ENCODE results near the gene STAG3. TPM values are rescaled to one million over a fixed set of nuclear protein-coding genes. Genes with fewer than 3 reads are reported as not detected.

Gene STAG3
- total and polyA plus RNA-seq, 8 donors, result 0.19 to 1.2 (median 0.98) TPM

- Histone ChIP-seq H3K27me3 (no peaks in the 10 kb centered on the region), H3K36me3 (no peaks in the 10 kb centered on the region), H3K9me3 (no peaks in the 10 kb centered on the region), H3K4me1 (no peaks in the 10 kb centered on the region), H3K4me3 (no peak overlapping the region), H3K27ac (no peak overlapping the region)
- ATAC-seq (no peak), DNase-seq (peak in 1 of 6 donors; percentile 23), FAIRE-seq (no peak)
- WGBS, 2 donors, result 77 to 84% methylated on average over 9 of the region's 9 CpGs
- intact Hi-C loops (cut with DNase I), result no loop called here
- TF ChIP-seq CTCF (IDR thresholded peaks at IDR 0.05), result no peak
These were observed 26.7 kb downstream of the STAG3 start for GRCh38 chr7:100204454-100204853.

- DNase-seq (peak in 1 of 6 donors; percentile 57), ATAC-seq (peak; percentile 28 to 65 (median 55)), FAIRE-seq (no peak)
- Histone ChIP-seq H3K27ac (no peak overlapping the region), H3K27me3 (no peaks in the 10 kb centered on the region), H3K36me3 (no peaks in the 10 kb centered on the region), H3K9me3 (no peaks in the 10 kb centered on the region), H3K4me3 (no peak overlapping the region), H3K4me1 (no peaks in the 10 kb centered on the region)
- intact Hi-C loops (cut with DNase I), result no loop called here
- 17 to 20% methylated on average over 6 of the region's 6 CpGs for WGBS, 2 donors
- no peak for TF ChIP-seq CTCF (IDR thresholded peaks at IDR 0.05)
These were observed 31.2 kb downstream of the STAG3 start for GRCh38 chr7:100208911-100209408.

GRCh38 chr7:100209493-100209892 lies 31.8 kb downstream of the STAG3 start:
- ATAC-seq (no peak), FAIRE-seq (no peak), DNase-seq (peak in 1 of 6 donors; percentile 24)
- intact Hi-C loops (cut with DNase I), result no loop called here
- TF ChIP-seq CTCF (IDR thresholded peaks at IDR 0.05), result no peak
- no peaks in the 10 kb centered on the region for H3K27me3 ChIP-seq
- H3K4me1 ChIP-seq, result no peaks in the 10 kb centered on the region
- no peaks in the 10 kb centered on the region for H3K36me3 ChIP-seq
- H3K9me3 ChIP-seq, result no peaks in the 10 kb centered on the region
- no peak overlapping the region for H3K4me3 ChIP-seq
- 55 to 70% methylated on average over 6 of the region's 6 CpGs for WGBS, 2 donors
- no peak overlapping the region for H3K27ac ChIP-seq

- TF ChIP-seq CTCF (IDR thresholded peaks at IDR 0.05), result no peak
- H3K9me3 ChIP-seq, result no peaks in the 10 kb centered on the region
- ATAC-seq (no peak), FAIRE-seq (no peak), DNase-seq (peak in 1 of 6 donors; percentile 28)
- WGBS, 2 donors, result 74 to 84% methylated on average over 5 of the region's 5 CpGs
- H3K36me3 ChIP-seq, result no peaks in the 10 kb centered on the region
- H3K4me3 ChIP-seq, result no peak overlapping the region
- no peak overlapping the region for H3K27ac ChIP-seq
- no peaks in the 10 kb centered on the region for H3K27me3 ChIP-seq
- no peaks in the 10 kb centered on the region for H3K4me1 ChIP-seq
- intact Hi-C loops (cut with DNase I), result loop anchor here in 2 of 3 donors (10.0 kb wide), 2 partner anchors 66 to 76 kb away; partner anchors contain the start of gene LAMTOR4 (in 1 of the 2)
These were observed 33.1 kb downstream of the STAG3 start for GRCh38 chr7:100210805-100211204.

- H3K9me3 ChIP-seq, result no peaks in the 10 kb centered on the region
- ATAC-seq (no peak), DNase-seq (peak in 1 of 6 donors; percentile 18), FAIRE-seq (no peak)
- H3K27me3 ChIP-seq, result no peaks in the 10 kb centered on the region
- H3K27ac ChIP-seq, result no peak overlapping the region
- WGBS, 2 donors, result 75 to 77% methylated on average over 7 of the region's 7 CpGs
- H3K4me3 ChIP-seq, result no peak overlapping the region
- no peak for TF ChIP-seq CTCF (IDR thresholded peaks at IDR 0.05)
- no peaks in the 10 kb centered on the region for H3K36me3 ChIP-seq
- H3K4me1 ChIP-seq, result no peaks in the 10 kb centered on the region
- intact Hi-C loops (cut with DNase I), result loop anchor here in 2 of 3 donors (10.0 kb wide), 2 partner anchors 67 to 77 kb away; partner anchors contain the start of gene LAMTOR4 (in 1 of the 2)
These were observed 33.6 kb downstream of the STAG3 start for GRCh38 chr7:100211342-100211780.

All from pancreas (tissue), 10 donors.